ENCODE data around the gene KLHDC7A.

DNA sequence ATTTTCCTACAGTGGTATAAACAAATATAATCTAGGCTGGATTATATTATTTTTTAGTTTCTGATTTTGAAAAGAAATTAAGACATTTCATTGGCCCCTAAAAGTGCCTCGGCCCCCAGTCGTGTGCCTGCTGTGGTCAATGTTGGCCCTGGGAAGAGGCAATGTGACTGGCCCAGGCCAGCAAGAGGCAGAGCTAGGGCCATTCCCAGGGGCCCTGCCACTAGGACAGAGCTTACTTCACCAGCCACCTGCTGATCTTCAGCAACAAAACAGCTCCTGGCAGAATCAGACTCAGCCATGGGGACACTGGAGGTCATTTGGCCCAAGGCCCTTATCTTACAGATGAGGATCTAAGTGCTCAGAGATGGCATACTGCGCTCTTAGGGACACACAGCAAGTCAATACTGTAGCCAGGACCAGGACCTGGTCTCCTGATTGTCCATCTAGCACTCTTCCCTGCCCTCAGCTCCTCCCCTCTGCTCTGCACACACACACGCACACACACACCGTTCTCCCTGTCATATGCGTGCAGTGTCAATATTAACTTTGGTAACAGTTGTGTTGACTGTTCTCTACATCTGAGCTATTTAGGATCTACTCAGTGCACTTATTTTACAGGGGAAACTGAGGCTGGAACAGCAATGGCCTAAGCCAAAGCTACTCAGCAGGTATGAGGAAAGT is 16.6 kb upstream of the KLHDC7A start:
- TF ChIP-seq, protein P1, sequence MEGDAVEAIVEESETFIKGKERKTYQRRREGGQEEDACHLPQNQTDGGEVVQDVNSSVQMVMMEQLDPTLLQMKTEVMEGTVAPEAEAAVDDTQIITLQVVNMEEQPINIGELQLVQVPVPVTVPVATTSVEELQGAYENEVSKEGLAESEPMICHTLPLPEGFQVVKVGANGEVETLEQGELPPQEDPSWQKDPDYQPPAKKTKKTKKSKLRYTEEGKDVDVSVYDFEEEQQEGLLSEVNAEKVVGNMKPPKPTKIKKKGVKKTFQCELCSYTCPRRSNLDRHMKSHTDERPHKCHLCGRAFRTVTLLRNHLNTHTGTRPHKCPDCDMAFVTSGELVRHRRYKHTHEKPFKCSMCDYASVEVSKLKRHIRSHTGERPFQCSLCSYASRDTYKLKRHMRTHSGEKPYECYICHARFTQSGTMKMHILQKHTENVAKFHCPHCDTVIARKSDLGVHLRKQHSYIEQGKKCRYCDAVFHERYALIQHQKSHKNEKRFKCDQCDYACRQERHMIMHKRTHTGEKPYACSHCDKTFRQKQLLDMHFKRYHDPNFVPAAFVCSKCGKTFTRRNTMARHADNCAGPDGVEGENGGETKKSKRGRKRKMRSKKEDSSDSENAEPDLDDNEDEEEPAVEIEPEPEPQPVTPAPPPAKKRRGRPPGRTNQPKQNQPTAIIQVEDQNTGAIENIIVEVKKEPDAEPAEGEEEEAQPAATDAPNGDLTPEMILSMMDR (IDR thresholded peaks at IDR 0.05) = no peak
- TF ChIP-seq EP300 (IDR thresholded peaks at IDR 0.05) (no peak), POLR2A (IDR thresholded peaks at IDR 0.05) (no peak)

Data from upper lobe of left lung (tissue), 4 donors.